Stimulated activated naive CD4-positive, alpha-beta T cell (primary cell): Measurements from ENCODE around the gene USP12.
"Not testable (repeated sequence)": the region's sequence is repeated elsewhere in the genome, so short reads cannot be mapped to it uniquely, and the experiment has no call there.

Experiments used
- DNase-seq, 6 experiments: peaks; one replicate each; lab custom pipeline; 2025; lab: John Stamatoyannopoulos, UW

USP12 gene

DNA sequence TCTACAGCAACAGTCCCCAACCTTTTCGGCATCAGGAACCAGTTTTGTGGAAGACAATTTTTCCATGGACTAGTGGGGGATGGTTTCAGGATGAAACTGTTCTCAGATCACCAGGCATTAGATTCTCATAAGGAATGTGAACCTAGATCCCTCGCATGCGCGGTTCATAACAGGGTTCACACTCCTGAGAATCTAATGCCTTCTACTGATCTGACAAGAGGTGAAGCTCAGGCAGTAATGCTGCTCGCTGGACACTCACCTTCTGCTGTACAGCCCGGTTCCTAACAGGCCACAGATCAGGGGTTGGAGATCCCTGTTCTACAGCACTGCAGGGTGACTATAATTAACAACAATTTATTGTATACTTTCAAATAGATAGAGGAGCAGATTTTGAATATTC is 21.9 kb downstream of the USP12 start:
- no peak for DNase-seq

DNA sequence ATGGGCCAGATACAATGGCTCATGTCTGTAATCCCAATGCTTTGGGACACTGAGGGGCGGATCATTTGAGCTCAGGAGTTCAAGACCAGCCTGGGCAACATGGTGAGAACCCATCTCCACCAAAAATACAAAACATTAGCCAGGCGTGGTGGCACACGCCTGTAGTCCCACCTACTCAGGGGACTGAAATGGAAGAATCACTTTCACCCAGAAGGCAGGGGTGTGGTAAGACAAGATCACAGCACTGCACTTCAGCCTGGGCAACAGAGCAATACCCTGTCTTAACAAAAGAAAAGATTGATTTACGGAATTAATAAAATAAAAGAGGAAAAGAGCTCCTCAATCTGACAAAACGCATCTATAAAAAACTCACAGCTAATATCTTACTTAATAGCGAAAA is 22.7 kb downstream of the USP12 start:
- DNase-seq = no peak

DNA sequence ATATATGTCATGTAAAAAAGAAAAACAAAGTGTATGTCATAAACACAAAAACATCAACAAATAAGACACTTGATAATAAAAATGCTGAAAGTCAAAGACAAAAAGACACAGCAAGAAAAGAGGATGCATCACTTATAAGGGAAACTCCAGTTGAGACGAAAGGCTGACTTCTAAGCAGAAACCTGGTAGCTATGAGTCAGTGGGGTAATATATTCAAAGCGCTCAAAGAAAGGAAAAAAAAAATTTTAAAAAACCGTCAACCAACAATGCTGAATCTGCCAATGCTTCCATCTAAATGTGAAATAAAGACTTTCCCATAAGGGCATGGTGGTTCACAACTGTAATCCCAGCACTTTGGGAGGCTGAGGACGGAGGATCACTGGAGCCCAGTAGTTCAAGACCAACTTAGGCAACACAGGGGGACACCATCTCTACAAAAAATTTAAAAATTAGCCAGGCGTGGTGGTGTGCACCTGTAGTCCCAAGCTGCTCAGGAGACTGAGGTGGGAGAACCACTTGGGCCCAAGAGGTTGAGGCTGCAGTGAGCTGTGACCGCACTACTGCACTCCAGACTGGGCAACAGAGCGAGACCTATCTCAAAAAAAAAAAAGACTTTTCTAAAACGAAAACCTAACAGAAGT is 24.0 kb downstream of the USP12 start:
- DNase-seq = no peak

DNA sequence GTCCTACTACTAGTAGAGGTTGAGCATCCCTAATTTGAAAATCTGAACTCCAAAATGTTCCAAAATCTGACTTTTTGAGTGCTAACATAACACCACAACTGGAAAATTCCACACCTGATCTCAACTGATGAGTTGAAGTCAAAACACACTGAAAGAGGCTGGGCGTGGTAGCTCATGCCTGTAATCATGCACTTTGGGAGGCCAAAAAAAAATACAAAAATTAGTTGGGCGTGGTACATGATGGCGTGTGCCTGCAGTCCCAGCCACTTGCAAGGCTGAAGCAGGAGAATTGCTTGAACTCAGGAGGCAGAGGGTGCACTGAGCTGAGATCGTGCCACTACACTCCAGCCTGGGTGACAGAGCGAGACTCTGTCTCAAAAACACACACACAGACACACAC is 29.9 kb downstream of the USP12 start:
- DNase-seq = no peak

DNA sequence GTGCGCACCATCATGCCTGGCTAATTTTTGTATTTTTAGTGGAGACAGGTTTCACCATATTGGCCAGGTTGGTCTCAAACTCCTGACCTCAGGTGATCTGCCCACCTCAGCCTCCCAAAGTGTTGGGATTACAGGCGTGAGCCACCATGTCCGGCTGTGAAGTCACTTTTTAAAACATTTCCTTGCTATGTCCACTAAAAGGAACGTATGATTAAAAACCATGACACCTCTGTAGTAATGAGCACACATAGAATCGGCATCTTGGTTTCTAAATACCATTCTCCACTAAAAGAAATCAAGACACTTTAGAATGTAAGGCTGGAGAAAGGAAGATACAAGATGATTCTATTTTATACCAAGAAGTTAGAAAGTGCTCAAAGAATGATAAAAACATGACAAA is 30.5 kb downstream of the USP12 start:
- not testable (repeated sequence) for DNase-seq

DNA sequence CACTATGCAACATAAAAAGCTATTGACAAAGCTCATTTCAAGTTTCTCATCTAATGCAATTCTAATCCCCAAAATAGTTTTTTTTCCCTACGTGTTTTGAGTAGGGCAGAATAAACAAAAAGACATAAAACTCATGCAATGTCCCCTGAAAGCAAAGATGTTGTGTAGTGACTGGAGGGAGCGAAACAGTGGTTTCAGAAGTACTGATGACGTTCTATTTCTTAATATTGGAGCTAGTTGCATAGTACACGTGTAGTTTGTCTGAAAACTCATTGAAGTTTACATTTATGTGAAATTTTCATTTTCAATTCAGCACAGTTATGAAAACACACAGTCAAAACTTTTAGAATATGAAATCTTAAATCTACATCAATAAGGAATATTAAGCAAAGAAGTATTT is 31.6 kb downstream of the USP12 start:
- DNase-seq = no peak

DNA sequence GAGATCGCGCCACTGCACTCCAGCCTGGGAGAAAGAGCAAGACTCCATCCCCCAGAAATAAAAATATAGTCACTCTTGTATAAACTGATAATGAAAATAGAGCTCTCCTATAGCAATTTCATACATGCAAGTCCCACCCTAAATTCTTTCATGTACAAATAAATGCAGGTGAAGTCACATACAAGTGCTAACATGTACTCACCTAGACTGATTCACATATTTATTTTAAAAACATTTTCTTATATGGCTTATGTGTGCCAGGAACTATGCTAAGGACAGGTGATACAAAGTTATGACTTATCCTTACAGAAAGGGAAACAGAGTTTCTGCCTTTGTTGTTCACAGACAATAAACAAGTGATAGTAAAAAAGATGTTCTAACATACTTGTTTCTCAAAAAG is 32.0 kb downstream of the USP12 start:
- DNase-seq = no peak

DNA sequence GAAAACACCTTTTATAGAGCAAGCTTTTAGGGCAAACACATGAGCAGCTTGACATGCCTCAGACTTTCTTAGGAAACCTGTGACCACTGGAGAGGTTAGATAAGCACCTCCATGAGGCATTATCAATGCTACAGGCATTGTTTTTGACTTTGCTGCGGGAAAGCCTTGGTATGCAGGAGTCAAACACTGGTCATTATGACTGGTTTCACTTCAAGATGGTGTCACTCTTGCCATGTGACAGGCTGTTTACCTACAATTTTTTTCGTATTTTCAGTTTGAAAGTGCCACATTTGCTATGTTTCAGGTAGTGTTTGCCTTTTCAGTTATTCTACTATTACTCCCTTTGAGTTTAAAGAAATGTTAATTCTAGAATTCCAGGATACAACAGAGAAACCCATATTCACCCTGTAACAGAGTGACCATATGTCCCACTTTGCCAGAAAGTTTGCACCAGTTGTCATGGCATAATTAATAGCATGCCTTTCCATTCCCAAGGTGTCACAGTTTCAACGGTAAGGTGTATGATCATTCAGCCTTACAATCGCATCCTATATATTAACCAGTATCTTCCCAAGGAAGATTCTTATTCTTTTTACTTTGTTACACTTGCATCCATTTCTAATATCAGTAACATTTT is 33.0 kb downstream of the USP12 start:
- DNase-seq = no peak

DNA sequence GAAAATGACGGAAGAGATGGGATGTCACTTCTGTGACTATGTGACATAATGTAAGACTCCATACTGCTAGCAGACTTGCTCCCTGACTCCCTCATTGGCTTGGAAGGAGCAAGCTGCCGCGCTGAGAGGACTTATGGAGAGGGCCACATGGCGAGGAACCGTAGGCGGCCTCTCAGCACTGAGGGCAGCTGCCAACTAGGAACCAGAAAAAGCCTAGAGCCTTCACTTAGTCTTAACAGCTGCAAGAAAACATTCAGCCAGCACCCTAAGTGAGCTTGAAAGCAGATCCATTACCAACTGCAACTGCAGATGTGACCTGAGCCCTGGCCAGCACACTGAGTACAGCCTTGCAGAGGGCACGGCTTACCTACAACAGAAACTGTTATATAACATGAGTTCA is 33.9 kb downstream of the USP12 start:
- DNase-seq = no peak

DNA sequence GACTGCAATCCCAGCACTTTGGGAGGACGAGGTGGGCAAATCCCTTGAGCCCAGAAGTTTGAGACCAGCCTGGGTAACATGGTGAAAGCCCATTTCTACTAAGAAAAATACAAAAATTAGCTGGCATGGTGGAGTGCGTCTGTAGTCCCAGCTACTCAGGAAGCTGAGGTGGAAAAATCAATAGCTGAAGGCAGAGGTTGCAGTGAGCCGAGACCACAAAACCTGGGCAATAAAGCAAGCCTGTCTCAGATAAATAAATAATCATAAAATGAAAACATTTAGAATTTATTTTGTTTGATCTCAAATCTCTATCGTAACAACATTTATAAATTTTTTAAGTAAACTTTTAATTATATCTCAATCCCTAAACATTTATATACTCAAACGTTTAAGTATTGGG is 36.6 kb downstream of the USP12 start:
- no peak for DNase-seq

DNA sequence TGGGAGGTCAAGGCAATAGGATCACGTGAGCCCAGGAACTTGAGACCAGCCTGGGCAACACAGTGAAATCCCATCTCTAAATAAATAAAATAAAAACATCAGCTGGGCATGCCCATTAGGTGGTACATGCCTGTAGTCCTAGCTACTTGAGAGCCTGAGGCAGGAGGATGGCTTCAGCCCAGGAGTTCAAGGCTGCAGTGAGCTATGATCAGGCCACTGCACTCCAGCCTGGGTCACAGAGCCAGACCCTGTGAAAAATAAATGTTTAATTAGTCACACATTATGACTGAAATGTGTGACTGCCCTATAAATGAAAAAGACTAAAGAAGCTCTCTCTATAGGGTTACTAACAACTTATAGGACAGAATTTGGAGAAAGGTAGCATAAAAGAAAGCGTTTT is 37.7 kb downstream of the USP12 start:
- no peak for DNase-seq

DNA sequence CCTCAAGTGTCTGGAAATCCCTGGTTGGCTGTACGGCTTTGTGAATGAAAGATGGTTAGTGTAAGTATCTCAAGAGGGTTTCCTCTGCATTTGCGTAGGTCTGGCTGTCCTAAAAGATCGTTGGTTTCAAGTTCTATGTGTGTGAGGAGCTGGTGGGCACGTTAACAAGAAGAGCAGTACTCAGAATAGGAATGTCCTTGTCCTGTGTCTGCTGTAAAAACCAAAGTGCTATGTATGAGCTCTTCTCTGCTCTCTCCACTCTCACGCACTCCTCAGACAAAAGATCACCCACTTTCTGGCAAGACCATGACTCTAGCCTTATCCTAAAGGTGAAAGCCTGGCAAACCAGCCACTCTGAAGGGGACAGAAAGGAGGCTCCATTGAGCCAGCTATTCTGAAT is 39.1 kb downstream of the USP12 start:
- DNase-seq = no peak

DNA sequence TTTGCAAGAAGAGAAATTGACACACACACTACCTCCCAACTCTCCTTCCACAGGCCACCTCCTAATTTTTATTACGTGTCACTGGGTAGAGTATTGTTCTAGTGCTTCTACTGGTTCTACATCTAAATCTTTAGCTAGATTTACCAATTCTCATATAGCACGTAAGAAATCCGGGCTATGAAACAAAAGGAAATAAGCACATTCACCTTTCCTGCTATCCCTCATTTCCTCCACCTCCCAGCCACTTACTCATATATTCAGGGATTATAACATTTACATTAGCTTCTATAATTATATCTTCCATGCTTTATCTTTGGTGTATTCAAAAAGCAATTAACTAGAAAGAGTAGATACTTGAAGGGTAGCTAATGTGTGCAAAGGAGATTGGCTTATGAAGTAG is 39.7 kb downstream of the USP12 start:
- DNase-seq = no peak

DNA sequence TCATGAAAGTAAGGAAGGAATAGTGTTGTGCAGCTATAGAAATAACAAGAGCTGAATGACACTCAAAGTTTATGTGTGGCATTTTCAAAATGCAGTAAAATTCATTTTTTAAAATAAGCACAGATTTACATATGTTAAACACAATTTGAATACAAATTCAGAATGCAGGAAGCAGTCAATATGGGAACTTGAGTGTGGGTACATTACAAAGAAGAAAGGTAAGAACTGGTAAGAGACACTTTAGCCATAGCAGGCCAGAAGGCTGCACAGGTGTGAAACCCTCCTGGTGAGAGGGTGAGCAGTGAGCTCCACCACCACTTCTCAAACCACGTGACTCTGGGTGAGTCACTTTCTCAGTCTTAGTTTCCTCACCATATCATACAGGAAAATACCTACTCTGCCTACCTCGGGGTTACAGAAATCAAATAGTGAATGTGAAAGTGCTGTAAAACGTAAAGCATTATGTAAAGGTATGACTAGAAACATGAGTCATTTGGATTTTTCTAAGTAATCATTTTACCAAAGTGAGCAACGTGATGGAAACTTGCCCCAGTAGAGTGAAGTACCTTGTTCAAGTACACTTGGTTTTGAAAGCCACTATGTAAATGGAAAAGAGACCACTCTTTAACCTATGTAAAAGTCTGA is 40.5 kb downstream of the USP12 start:
- no peak for DNase-seq

DNA sequence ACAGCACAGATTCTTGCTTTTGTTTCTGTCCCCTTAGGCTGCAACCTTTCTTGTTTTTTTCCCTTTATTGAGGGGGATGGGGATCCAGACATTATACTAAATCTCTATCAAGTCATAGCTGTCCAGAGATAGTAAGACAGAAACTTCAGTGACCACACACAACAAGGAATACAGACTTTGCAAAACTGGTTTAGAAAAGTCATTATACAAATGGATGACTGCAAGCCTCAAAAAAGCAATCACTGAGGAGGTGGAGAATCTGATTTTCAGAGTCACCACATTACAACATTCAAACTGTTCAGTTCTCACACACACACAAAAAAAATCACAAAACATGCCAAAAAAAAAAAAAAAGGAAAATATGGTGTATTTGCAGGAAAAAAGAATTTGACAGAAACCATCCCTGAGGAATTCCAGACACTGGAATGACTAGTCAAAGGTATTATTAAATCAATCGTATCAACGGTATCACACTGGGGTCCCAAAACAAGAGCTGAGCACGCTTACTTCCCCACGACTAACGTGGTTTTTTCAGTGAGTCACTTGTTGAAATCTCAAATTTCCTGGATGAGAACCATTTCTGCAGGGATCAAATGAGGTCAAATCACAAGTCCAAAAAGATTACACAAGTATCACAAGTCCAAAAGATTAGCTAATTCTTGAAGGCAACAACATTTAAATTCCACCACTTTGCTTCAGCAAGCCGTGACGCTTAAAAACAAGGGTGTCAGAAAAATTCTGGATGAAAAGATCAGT is 41.2 kb downstream of the USP12 start:
- no peak for DNase-seq

DNA sequence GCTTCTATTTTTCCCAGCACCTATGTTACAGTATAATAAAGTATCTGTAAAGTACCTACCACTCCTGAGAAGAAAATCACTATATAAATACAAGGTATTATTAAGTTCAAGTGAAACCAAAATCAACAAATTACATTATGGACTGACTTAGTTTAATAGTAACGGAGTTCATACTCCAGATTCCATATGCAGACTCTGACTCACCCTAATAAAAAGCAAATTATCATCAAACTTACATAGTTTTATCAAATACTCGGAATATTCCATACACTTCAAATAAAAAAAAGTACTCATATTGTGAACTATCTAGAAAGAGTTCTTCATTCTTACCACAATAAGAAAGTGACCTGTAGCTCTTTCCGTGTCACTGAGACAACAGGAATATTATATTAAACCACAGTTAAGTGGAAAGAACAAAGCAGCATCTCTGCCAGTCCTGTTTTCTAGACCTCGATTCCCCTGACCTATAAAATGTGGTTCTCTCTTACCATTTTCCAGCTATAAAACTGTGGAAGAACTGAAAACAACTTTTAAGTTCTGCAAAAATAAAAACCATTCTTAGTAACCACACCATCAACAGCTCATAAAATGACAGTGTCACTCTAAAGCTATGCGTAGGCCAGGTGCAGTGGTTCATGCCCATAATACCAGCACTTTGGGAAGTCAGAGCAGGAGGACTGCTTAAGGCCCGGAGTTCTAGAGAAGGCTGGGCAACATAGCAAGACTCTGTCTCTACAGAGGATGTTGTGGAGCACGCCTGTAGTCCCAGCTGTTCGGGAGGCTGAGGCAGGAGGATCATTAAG is 42.6 kb downstream of the USP12 start:
- DNase-seq = no peak

DNA sequence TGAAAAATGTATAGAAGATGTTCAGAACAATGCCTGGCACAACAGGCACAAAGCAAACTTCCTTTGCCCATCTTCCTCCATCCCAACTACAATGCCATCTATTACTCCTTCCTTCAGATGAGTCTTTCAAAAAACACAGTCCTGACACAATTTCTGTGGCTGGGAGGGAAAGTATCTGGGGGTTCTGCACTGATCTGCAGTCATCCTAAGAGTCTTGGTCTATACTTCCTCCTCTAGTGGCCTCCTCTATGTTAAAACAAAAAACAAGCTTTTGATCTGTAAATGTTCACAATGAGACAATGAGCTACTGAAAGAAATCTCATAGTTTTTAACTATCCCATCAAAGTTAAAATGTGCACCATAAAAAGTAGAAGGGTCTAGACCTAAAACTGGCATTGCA is 44.8 kb downstream of the USP12 start:
- DNase-seq = no peak

DNA sequence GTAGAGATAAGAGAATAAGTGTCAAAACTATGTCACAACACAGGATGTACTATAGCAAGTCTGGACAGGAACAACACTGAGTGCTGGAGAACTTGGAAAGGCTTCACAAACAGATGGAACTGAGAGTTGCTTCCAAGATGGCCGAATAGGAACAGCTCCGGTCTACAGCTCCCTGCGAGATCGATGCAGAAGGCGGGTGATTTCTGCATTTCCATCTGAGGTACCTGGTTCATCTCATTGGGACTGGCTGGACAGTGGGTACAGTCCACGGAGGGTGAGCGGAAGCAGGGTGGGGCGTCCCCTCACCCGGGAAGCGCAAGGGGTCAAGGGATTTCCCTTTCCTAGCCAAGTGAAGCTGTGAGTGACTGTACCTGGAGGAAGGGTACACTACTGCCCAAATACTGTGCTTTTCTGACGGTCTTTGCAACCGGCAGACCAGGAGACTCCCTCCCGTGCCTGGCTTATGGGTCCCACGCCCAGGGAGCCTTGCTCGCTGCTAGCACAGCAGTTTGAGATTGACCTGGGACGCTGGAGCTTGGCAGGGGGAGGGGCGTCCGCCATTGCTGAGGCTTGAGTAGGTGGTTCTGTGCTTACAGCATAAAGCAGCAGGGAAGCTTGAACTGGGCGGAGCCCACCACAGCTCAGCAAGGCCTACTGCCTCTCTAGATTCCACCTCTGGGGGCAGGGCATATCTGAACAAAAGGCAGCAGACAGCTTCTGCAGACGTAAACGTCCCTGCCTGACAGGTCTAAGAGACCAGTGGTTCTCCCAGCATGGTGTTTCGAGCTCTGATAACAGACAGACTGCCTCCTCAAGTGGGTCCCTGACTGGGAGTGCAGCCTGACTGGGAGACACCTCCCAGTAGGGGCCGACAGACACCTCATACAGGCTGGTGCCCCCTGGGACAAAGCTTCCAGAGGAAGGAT is 46.0 kb downstream of the USP12 start:
- DNase-seq = no peak

DNA sequence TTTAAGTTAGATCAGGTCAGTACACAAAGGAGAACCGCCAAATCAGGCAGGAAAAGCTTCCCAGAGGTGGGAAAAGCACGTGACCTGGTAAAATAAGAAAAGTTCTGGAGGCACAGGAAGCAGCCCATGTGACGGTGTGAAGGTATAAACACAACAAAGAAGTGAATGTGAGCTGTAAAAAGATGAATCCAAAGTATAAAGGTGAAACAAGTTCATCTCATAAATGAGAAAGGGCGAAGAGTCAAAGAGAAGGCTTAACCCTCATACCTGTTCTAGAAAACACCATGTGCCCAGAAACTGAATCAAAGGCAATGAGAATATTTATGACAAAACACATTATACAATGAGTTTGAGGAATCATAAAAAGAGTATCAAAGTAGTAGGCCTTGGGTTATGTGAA is 47.0 kb downstream of the USP12 start:
- no peak for DNase-seq

DNA sequence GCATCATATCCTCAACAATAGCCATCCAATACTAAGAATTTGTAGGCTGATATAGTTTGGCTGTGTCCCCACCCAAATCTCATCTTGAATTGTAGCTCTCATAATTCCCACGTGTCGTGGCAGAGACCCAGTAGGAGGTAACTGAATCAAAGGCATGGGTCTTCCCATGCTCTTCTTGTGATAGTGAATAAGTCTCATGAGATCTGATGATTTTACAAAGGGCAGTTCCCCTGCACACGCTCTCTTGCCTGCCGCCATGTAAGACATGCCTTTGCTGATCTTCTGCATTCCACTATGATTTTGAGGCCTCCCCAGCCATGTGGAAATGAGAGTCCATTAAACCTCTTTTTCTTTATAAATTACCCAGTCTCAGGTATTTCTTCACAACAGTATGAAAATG is 48.2 kb downstream of the USP12 start:
- DNase-seq = not testable (repeated sequence)

DNA sequence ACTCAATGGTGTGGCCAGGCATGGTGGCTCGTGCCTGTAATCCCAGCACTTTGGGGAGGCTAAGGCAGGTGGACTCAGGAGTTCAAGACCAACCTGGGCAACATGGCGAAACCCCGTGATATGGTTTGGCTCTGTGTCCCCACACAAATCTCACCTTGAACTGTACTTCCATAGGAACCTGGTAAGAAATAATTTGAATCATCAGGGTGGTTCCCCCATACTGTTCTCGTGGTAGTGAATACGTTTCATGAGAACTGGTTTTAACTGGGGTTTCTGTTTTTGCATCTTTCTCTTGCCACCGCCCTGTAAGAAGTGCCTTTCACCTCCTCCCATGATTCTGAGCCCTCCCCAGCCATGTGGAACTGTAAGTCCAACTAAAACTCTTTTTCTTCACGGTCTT is 49.6 kb downstream of the USP12 start:
- no peak for DNase-seq
